ENCODE results near the gene PCBP2.

The PCBP2 gene

DNA sequence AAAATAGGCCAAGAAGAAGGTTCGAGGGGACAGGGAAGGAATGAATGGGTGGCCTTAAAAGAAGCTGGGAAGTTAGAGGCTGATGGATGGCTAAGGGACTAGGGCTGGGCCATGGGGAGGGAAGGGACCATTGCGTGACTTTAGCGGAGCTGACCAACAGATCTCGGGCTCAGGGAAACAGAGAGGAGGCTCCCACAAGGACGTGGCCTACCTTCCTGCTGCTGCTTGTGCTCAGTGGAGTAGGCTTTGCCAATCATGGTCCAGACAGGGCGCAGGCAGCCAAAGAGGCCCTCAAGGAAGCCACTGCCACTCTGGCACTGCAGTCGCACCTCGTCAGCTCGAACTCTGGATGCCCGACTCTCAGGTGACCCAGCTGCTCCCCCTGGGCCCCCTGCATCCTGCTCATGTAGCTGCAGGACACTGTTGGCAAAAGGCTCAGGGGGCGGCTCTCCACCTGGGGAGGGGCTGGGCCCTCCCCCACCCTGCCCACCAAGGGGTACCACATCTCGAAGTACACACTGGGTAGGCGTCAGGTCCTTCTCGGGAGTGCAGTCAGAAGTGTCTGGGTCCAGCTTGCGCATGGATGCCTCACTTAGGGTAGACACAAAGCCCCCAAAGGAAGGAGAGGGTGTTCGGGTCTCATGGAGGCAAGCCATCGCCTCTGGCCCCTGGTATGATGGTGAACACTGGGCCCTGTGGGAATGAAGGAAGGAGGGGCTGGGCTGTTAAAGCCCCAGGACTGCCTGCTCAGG, 35.0 kb downstream of the PCBP2 start:
- no peak overlapping the region for H2BK120ac ChIP-seq (ENCODE audit: low read depth, low read length)
- no peak overlapping the region for H3K27ac ChIP-seq (ENCODE audit: low read depth, low read length)
- no peak overlapping the region for H2BK5ac ChIP-seq (ENCODE audit: low read length)
- H3K4me2 ChIP-seq (ENCODE audit: low read length), result no peak overlapping the region
- no CpG with 5 or more reads among the region's 17 CpGs for WGBS (ENCODE audit: extremely low coverage, insufficient coverage, low lambda C conversion rate)
- H3K9ac ChIP-seq (ENCODE audit: low read length), result no peak overlapping the region
- no peaks in the 10 kb centered on the region for H3K27me3 ChIP-seq (ENCODE audit: insufficient read depth, low read length, poor library complexity)
- H3K56ac ChIP-seq (ENCODE audit: low read length), result no peak overlapping the region
- peaks cover 3% of the 10 kb centered on the region for H3K36me3 ChIP-seq (ENCODE audit: control insufficient read depth, insufficient read depth, low read length)
- no peak overlapping the region for H2AK5ac ChIP-seq (ENCODE audit: low read length)
- no peaks in the 10 kb centered on the region for H3K79me2 ChIP-seq (ENCODE audit: control insufficient read depth, insufficient read depth, low read length)
- H3K79me1 ChIP-seq (ENCODE audit: low read length), result no peaks in the 10 kb centered on the region
- no peak overlapping the region for H3K23ac ChIP-seq (ENCODE audit: low read length)
- H3K4ac ChIP-seq (ENCODE audit: low read depth, low read length), result no peak overlapping the region
- H3K18ac ChIP-seq (ENCODE audit: low read length), result no peak overlapping the region
- H3K4me1 ChIP-seq (ENCODE audit: control insufficient read depth, low read depth, low read length), result no peaks in the 10 kb centered on the region
- no peak overlapping the region for H4K5ac ChIP-seq (ENCODE audit: low read length)
- no peak overlapping the region for H3K4me3 ChIP-seq (ENCODE audit: low read length)
- H2BK15ac ChIP-seq (replicated peaks; ENCODE audit: low read depth), result no peak overlapping the region
- H4K8ac ChIP-seq (ENCODE audit: low read depth, low read length), result no peak overlapping the region
- DNase-seq, result no peak

DNA sequence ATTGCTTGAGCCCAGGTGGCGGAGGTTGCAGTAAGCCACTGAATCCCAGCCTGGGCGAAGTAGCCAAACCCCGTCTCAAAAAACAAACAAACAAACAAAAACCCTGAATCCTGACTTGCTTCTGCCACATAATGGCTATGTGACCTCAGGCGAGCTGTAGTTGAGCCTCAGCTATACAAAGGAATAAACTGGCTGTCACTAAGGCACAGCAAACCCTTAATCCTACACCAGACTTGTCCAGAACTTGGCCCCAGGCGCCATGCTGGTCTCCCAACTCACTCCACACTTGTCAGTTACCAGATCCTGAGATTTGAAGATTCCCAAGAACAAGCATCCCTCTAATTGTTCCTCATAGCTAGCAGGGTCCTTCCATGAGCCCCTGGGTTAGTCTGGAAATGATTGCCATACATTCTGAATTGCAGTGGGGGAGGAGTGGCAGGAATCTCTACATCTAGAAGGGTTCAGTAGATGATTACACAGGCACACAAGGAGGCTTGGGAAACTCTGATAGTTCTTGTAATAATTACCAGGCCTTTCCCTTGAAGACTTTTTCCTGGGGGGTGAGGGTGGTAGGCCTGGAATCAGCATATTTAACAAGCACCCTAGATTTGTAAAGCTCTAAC, 37.5 kb downstream of the PCBP2 start:
- H4K5ac ChIP-seq (ENCODE audit: low read length), result no peak overlapping the region
- no peak for DNase-seq
- H3K36me3 ChIP-seq (ENCODE audit: control insufficient read depth, insufficient read depth, low read length), result peaks cover 3% of the 10 kb centered on the region
- WGBS (ENCODE audit: extremely low coverage, insufficient coverage, low lambda C conversion rate), result no CpG with 5 or more reads among the region's 5 CpGs
- H3K4me1 ChIP-seq (ENCODE audit: control insufficient read depth, low read depth, low read length), result peaks cover 14% of the 10 kb centered on the region
- no peak overlapping the region for H3K18ac ChIP-seq (ENCODE audit: low read length)
- no peak overlapping the region for H3K56ac ChIP-seq (ENCODE audit: low read length)
- no peak overlapping the region for H3K4ac ChIP-seq (ENCODE audit: low read depth, low read length)
- no peak overlapping the region for H2AK5ac ChIP-seq (ENCODE audit: low read length)
- no peak overlapping the region for H2BK15ac ChIP-seq (replicated peaks; ENCODE audit: low read depth)
- H3K79me1 ChIP-seq (ENCODE audit: low read length), result no peaks in the 10 kb centered on the region
- H3K27ac ChIP-seq (ENCODE audit: low read depth, low read length), result no peak overlapping the region
- H3K79me2 ChIP-seq (ENCODE audit: control insufficient read depth, insufficient read depth, low read length), result no peaks in the 10 kb centered on the region
- no peak overlapping the region for H3K4me3 ChIP-seq (ENCODE audit: low read length)
- no peak overlapping the region for H3K9ac ChIP-seq (ENCODE audit: low read length)
- no peak overlapping the region for H4K8ac ChIP-seq (ENCODE audit: low read depth, low read length)
- H3K23ac ChIP-seq (ENCODE audit: low read length), result no peak overlapping the region
- no peak overlapping the region for H2BK5ac ChIP-seq (ENCODE audit: low read length)
- no peak overlapping the region for H3K4me2 ChIP-seq (ENCODE audit: low read length)
- H3K27me3 ChIP-seq (ENCODE audit: insufficient read depth, low read length, poor library complexity), result no peaks in the 10 kb centered on the region
- no peak overlapping the region for H2BK120ac ChIP-seq (ENCODE audit: low read depth, low read length)

DNA sequence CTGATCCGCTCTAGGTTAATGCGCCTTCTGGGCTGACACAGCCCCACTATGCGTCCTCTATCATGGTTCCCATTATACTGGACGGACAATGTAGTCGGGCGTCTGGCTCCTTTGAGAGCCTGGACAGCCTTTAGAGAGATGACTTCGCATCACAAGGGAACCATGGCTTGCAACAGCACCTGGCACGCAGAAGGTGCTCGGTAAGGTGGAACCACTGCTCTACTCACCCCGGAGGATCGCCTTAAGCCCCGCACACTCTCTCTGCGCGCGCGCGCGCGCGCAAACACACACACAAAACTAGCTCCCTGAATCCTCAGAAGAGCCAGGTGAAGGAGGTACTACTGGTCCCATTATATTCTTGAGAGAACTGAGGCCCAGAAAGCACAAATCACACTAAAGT, 40.3 kb downstream of the PCBP2 start:
- no peak overlapping the region for H4K8ac ChIP-seq (ENCODE audit: low read depth, low read length)

DNA sequence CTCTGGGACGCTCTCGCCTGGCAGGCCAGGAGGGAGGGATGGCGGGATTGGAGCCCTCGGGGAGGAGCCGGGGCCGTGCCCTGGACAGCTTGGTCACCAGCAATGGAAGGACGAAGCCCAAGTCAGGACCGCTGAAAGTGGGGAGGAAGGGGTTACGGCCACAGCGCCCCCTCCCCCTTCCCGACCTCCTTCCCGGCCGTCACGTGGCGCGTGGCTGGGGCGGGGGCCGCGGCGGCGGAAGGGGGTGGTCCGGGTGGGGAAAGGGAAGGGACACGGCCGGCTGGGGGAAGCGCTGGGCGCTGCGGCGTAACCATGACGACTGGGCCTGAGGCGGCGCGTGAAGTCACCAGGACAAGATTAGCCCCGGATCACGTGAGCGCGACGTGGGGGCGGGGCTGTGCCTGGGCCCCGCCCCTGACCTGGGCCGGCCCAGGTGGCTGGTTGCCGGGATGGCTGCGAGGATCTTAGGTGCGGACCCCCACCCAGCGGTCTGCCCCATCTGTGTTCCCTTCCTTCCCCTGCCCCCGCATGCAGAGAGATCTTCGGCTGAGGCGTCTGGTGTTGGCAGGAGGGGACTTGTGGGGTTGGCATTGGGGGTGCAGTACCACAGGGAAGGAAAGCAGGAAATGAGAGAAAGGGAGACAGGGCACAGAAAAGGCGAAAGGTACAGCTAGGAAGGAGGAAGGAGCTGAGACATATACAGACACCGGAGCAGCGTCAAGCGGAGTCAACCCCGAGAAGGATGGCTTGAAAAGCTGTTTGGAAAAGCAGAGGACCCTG, 41.1 kb downstream of the PCBP2 start:
- H3K9ac ChIP-seq (ENCODE audit: low read length), result peak overlapping the region; percentile 52
- no peak overlapping the region for H2BK15ac ChIP-seq (replicated peaks; ENCODE audit: low read depth)
- H3K4ac ChIP-seq (ENCODE audit: low read depth, low read length), result peak overlapping the region; percentile 5
- peak overlapping the region; percentile 52 for H3K18ac ChIP-seq (ENCODE audit: low read length)
- no peak overlapping the region for H2BK120ac ChIP-seq (ENCODE audit: low read depth, low read length)
- H4K8ac ChIP-seq (ENCODE audit: low read depth, low read length), result peak overlapping the region; percentile 30
- H3K27ac ChIP-seq (ENCODE audit: low read depth, low read length), result peak overlapping the region; percentile 30
- no peaks in the 10 kb centered on the region for H3K27me3 ChIP-seq (ENCODE audit: insufficient read depth, low read length, poor library complexity)
- H3K4me3 ChIP-seq (ENCODE audit: low read length), result peak overlapping the region; percentile 7
- no peak overlapping the region for H2AK5ac ChIP-seq (ENCODE audit: low read length)
- H2BK5ac ChIP-seq (ENCODE audit: low read length), result no peak overlapping the region
- no peak overlapping the region for H3K23ac ChIP-seq (ENCODE audit: low read length)
- peaks cover 20% of the 10 kb centered on the region for H3K4me1 ChIP-seq (ENCODE audit: control insufficient read depth, low read depth, low read length)
- H3K36me3 ChIP-seq (ENCODE audit: control insufficient read depth, insufficient read depth, low read length), result no peaks in the 10 kb centered on the region
- no peaks in the 10 kb centered on the region for H3K79me2 ChIP-seq (ENCODE audit: control insufficient read depth, insufficient read depth, low read length)
- DNase-seq, result peak; percentile 98
- H3K79me1 ChIP-seq (ENCODE audit: low read length), result no peaks in the 10 kb centered on the region
- H3K4me2 ChIP-seq (ENCODE audit: low read length), result peak overlapping the region; percentile 68
- H4K5ac ChIP-seq (ENCODE audit: low read length), result no peak overlapping the region
- no CpG with 5 or more reads among the region's 52 CpGs for WGBS (ENCODE audit: extremely low coverage, insufficient coverage, low lambda C conversion rate)
- H3K56ac ChIP-seq (ENCODE audit: low read length), result peak overlapping the region; percentile 70

More for the DNA sequence above, 40.3 kb downstream of the PCBP2 start:
- Histone ChIP-seq H2BK15ac (replicated peaks; ENCODE audit: low read depth) (no peak overlapping the region), H3K79me1 (ENCODE audit: low read length) (no peaks in the 10 kb centered on the region), H2BK120ac (ENCODE audit: low read depth, low read length) (no peak overlapping the region), H3K79me2 (ENCODE audit: control insufficient read depth, insufficient read depth, low read length) (no peaks in the 10 kb centered on the region), H3K36me3 (ENCODE audit: control insufficient read depth, insufficient read depth, low read length) (no peaks in the 10 kb centered on the region), H3K27ac (ENCODE audit: low read depth, low read length) (peak overlapping the region; percentile 30), H3K4ac (ENCODE audit: low read depth, low read length) (peak overlapping the region; percentile 5), H3K56ac (ENCODE audit: low read length) (peak overlapping the region; percentile 65), H2AK5ac (ENCODE audit: low read length) (no peak overlapping the region), H3K18ac (ENCODE audit: low read length) (no peak overlapping the region), H3K4me2 (ENCODE audit: low read length) (peak overlapping the region; percentile 87), H3K4me1 (ENCODE audit: control insufficient read depth, low read depth, low read length) (peaks cover 20% of the 10 kb centered on the region), H3K9ac (ENCODE audit: low read length) (peak overlapping the region; percentile 52), H4K5ac (ENCODE audit: low read length) (no peak overlapping the region), H3K4me3 (ENCODE audit: low read length) (peak overlapping the region; percentile 31), H3K27me3 (ENCODE audit: insufficient read depth, low read length, poor library complexity) (no peaks in the 10 kb centered on the region), H3K23ac (ENCODE audit: low read length) (peak overlapping the region; percentile 89), H2BK5ac (ENCODE audit: low read length) (no peak overlapping the region)
- no CpG with 5 or more reads among the region's 20 CpGs for WGBS (ENCODE audit: extremely low coverage, insufficient coverage, low lambda C conversion rate)
- peak; percentile 54 for DNase-seq

DNA sequence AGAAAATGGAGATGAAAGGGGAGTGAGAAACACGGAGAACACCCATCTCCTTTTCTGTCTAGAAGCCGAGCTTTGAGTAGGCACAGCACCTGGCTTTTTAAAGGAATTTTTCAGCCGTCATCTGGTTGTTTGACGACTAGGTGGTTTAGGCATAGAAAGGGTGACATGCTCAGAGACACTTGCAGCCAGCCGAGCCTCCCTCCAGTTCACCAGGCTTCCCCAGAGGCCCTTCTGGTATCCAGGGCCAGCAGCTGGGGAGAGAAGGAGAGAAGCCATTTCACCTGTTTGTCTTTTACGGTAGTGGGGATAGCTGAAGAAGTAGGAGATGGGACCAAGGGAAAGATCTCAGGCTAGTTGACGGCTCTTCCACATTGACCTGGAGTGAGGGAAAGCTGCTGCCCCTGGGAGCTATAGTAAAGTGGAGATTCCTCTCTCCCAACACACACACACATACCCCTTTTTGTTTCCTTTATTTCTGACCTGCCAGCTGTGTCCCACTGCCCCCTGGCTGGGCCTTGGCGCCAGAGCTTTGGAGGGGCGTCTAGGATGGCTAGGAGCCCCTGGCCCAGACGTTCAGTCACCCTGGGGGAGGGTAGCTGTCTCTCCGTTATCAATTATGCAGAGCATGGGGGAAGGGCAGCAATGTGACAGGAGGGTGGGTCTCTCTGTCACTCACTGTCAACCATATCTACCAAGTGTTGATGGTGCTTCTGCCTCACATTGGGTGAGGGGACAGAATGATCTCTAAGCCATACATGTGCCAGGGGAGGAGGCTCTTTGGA, 41.9 kb downstream of the PCBP2 start:
- Histone ChIP-seq H3K36me3 (ENCODE audit: control insufficient read depth, insufficient read depth, low read length) (no peaks in the 10 kb centered on the region), H3K4ac (ENCODE audit: low read depth, low read length) (no peak overlapping the region), H2BK15ac (replicated peaks; ENCODE audit: low read depth) (no peak overlapping the region), H4K8ac (ENCODE audit: low read depth, low read length) (peak overlapping the region; percentile 30), H2BK120ac (ENCODE audit: low read depth, low read length) (no peak overlapping the region), H3K18ac (ENCODE audit: low read length) (peak overlapping the region; percentile 19), H4K5ac (ENCODE audit: low read length) (no peak overlapping the region), H2AK5ac (ENCODE audit: low read length) (no peak overlapping the region), H3K79me1 (ENCODE audit: low read length) (no peaks in the 10 kb centered on the region), H3K56ac (ENCODE audit: low read length) (peak overlapping the region; percentile 70), H3K4me2 (ENCODE audit: low read length) (peak overlapping the region; percentile 68), H3K79me2 (ENCODE audit: control insufficient read depth, insufficient read depth, low read length) (no peaks in the 10 kb centered on the region), H3K4me3 (ENCODE audit: low read length) (no peak overlapping the region), H3K9ac (ENCODE audit: low read length) (peak overlapping the region; percentile 41), H2BK5ac (ENCODE audit: low read length) (no peak overlapping the region), H3K23ac (ENCODE audit: low read length) (peak overlapping the region; percentile 12), H3K27me3 (ENCODE audit: insufficient read depth, low read length, poor library complexity) (no peaks in the 10 kb centered on the region), H3K4me1 (ENCODE audit: control insufficient read depth, low read depth, low read length) (peaks cover 21% of the 10 kb centered on the region), H3K27ac (ENCODE audit: low read depth, low read length) (peak overlapping the region; percentile 9)
- no CpG with 5 or more reads among the region's 11 CpGs for WGBS (ENCODE audit: extremely low coverage, insufficient coverage, low lambda C conversion rate)
- peak; percentile 66 for DNase-seq

Measured in mesendoderm (in vitro differentiated cells).